ENCODE measurements around the gene WNT7A.

DNA sequence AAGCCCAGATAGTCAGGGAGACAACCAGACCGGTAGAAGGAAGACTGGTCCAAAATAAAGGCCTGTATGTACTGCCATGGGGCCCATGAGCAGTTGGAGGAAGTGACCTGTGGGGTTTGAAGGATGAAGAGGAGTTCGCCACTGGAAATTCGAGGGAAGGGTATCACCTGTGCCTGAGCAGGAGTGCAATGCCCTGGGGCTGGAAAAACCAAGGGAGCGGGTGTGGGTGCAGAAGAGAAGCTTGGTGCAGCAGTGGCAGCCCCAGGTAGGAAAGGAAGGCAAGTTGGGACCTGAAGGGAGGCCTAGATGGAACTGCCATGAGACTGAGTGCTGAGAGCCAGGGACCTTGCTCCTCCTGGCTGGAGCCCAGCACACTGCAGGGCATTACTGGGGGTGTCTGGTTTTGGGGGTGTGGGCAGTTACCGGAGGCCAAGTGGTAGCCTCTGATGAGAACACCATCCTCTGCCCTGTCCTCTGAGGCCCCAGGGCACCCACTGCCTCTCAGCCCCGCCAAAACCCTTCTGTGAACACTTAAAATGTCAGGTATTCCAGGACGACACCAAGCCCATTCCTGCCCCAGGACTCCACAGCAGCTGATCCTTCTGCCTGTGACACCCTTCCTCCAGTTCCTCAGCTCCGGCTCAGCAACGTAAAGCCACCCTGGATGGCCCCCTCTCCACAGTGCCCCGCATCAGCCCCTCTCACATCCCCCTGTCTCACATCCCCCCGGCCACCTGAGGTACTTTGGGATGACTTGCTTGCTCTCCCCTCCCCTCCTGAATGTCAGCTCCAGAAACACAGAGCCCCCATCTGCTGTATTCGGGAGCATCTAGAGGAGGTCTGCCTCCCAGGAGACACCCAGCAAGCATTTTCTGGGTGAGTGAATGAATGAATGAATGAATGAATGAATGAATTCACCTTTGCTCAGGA, 42.9 kb downstream of the WNT7A start:
- TF ChIP-seq, protein P1, sequence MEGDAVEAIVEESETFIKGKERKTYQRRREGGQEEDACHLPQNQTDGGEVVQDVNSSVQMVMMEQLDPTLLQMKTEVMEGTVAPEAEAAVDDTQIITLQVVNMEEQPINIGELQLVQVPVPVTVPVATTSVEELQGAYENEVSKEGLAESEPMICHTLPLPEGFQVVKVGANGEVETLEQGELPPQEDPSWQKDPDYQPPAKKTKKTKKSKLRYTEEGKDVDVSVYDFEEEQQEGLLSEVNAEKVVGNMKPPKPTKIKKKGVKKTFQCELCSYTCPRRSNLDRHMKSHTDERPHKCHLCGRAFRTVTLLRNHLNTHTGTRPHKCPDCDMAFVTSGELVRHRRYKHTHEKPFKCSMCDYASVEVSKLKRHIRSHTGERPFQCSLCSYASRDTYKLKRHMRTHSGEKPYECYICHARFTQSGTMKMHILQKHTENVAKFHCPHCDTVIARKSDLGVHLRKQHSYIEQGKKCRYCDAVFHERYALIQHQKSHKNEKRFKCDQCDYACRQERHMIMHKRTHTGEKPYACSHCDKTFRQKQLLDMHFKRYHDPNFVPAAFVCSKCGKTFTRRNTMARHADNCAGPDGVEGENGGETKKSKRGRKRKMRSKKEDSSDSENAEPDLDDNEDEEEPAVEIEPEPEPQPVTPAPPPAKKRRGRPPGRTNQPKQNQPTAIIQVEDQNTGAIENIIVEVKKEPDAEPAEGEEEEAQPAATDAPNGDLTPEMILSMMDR (IDR thresholded peaks at IDR 0.05; ENCODE audit: borderline replicate concordance, extremely low read depth, low read length, poor library complexity, severe bottlenecking), result no peak
- no peak for TF ChIP-seq EZH2 (IDR thresholded peaks at IDR 0.05; ENCODE audit: borderline replicate concordance, low read depth, low read length, severe bottlenecking)

Data from DND-41 (cell line).